Lower leg skin (tissue), 4 donors: ENCODE results near the gene TIMD4. TPM values are rescaled to one million over a fixed set of nuclear protein-coding genes. Genes with fewer than 3 reads are reported as not detected.

ENCODE experiments used
- DNase-seq, 2 donors: peaks; one replicate each; pipeline ENCODE4 v3.0.0-alpha.2; 2019; ENCODE audit warnings: low spot score in 2 of 2
- H3K4me3 ChIP-seq: fragments of 200-600 bp; sonication (generic); 2 replicates; pipeline ENCODE4 v1.5.1; 2017; ENCODE audit warnings: mild to moderate bottlenecking, low read depth; ENCODE audit not compliant: poor library complexity, severe bottlenecking
- POLR2A ChIP-seq, 2 donors: fragments of 450-650 bp; IDR thresholded peaks; one replicate each; pipeline ENCODE4 v1.6.1; 2016 to 2017; ENCODE audit warnings: antibody characterized with exemption in 2 of 2, mild to moderate bottlenecking in 1 of 2, moderate library complexity in 1 of 2
- WGBS, 2 donors: methylation state at CpG; one replicate each; pipeline ENCODE4 v1.1.5; 2018; 5-methylcytosine and 5-hydroxymethylcytosine counted together
- intact Hi-C: fragments of 100-400 bp; cut with DNase I; formaldehyde crosslinking; loops from one replicate; pipeline ENCODE4 v1.15.0; 2023; ENCODE audit warnings: low total_unique reads
- total RNA-seq, 4 donors: library from RNA; depleted of rRNA; stranded (reverse); fragments of >200 nt; gene quantifications; one replicate each; pipeline ENCODE4 v1.1.0, GENCODE V29; 2016
- TF ChIP-seq, protein P1 (sequence below), 3 donors: fragments of 450-650 bp; IDR thresholded peaks; one replicate each; pipeline ENCODE4 v1.5.1; 2016; ENCODE audit warnings: antibody characterized with exemption in 3 of 3, mild to moderate bottlenecking in 3 of 3, moderate library complexity in 2 of 3

The TIMD4 gene
- total RNA-seq, 4 donors from 2014 or later, result 0.23 to 0.71 TPM; not detected in 2

DNA sequence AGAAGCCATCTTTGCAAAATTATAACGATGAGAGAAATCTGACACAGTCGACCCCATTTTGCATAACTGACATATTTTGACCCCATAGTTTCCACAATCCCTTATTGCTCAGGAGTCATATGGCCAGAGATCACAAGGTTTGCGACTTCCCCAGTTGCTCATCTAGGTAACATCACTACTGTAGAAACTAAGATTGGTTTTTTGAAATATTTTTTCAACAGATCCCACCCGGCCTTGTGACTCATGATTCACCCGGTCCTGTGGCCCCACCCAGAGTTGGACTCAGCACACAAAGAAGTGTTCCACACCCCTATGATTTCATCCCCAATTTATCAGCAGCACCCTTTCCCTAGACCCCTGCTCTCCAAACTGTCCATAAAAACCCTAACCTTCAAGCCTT is 50.2 kb downstream of the TIMD4 start:
- WGBS, 2 donors, result 71 to 73% methylated on average over 5 of the region's 5 CpGs
- H3K4me3 ChIP-seq, result no peak overlapping the region
- intact Hi-C loops, result no loop called here
- no peak for DNase-seq
- no peak for TF ChIP-seq POLR2A (IDR thresholded peaks at IDR 0.05)
- TF ChIP-seq, protein P1, sequence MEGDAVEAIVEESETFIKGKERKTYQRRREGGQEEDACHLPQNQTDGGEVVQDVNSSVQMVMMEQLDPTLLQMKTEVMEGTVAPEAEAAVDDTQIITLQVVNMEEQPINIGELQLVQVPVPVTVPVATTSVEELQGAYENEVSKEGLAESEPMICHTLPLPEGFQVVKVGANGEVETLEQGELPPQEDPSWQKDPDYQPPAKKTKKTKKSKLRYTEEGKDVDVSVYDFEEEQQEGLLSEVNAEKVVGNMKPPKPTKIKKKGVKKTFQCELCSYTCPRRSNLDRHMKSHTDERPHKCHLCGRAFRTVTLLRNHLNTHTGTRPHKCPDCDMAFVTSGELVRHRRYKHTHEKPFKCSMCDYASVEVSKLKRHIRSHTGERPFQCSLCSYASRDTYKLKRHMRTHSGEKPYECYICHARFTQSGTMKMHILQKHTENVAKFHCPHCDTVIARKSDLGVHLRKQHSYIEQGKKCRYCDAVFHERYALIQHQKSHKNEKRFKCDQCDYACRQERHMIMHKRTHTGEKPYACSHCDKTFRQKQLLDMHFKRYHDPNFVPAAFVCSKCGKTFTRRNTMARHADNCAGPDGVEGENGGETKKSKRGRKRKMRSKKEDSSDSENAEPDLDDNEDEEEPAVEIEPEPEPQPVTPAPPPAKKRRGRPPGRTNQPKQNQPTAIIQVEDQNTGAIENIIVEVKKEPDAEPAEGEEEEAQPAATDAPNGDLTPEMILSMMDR (IDR thresholded peaks at IDR 0.05), result no peak

GRCh38 chr5:156909180-156909579 is 53.8 kb downstream of the TIMD4 start:
- WGBS, 2 donors, result 86 to 89% methylated on average over 6 of the region's 6 CpGs
- intact Hi-C loops, result no loop called here
- DNase-seq, result no peak
- TF ChIP-seq, protein P1 (IDR thresholded peaks at IDR 0.05), result no peak
- no peak for TF ChIP-seq POLR2A (IDR thresholded peaks at IDR 0.05)
- no peak overlapping the region for H3K4me3 ChIP-seq

DNA sequence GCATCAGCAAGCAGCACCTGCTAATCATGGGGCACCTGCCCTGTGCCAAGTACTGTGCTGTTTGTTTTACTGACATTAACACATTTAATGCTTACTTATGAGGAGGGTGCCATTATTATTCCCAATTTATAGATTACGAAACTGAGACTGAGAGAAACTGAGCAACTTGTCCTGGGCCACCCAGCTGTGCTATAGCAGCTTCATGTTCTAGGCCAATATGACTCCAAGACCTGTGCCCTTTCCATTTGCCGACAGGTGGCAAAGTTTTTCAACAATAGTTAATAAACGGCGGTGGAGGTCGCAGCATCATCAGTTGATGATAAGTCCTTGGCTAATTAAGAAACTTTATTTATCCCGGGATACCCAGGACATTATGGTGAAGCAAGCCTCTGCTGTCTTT is 55.4 kb downstream of the TIMD4 start:
- 85 to 86% methylated on average over 6 of the region's 6 CpGs for WGBS, 2 donors
- no peak for TF ChIP-seq POLR2A (IDR thresholded peaks at IDR 0.05)
- TF ChIP-seq, protein P1 (IDR thresholded peaks at IDR 0.05), result no peak
- no peak for DNase-seq
- intact Hi-C loops, result no loop called here
- H3K4me3 ChIP-seq, result no peak overlapping the region

DNA sequence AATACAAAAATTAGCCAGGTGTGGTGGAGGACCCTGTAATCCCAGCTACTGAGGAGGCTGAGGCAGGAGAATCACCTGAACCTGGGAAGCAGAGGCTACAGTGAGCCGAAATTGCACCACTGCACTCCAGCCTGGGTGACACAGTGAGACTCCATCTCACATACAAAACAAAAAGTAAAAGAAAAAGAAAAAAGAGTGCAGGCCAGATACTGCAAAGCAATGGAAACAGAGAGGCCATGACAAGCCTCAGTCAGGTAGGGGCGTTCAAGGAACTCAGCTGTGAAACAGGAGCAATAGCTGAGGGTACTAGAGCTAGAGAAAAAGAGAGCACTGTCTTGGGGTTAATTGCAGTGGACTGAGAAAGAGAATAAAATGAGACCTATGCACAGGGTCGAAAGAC is 56.2 kb downstream of the TIMD4 start:
- TF ChIP-seq, protein P1 (IDR thresholded peaks at IDR 0.05), result no peak
- TF ChIP-seq POLR2A (IDR thresholded peaks at IDR 0.05), result no peak
- no peak for DNase-seq
- intact Hi-C loops, result no loop called here
- H3K4me3 ChIP-seq, result no peak overlapping the region
- WGBS, 2 donors, result 73 to 78% methylated on average over 3 of the region's 3 CpGs

DNA sequence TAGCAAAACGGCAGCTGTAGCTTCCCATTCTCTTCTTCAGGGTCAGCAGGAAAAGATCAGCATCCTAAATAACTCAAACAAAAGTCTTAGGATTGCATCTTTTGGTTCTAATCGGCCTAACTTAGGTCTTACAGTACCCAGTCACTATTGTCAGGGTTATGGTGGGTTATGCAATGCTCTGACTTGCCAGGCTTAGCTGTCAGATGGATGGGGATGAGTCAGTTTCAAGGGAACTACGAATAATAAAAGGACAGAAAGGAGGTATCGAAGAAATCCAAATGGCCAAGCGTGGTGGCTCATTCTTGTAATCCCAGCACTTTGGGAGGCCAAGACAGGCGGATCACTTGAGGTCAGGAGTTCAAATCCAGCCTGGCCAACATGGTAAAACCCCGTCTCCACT is 66.5 kb downstream of the TIMD4 start:
- DNase-seq, result no peak
- H3K4me3 ChIP-seq, result no peak overlapping the region
- WGBS, 2 donors, result 74 to 77% methylated on average over 7 of the region's 7 CpGs
- TF ChIP-seq, protein P1 (IDR thresholded peaks at IDR 0.05), result no peak
- no peak for TF ChIP-seq POLR2A (IDR thresholded peaks at IDR 0.05)
- intact Hi-C loops, result no loop called here

DNA sequence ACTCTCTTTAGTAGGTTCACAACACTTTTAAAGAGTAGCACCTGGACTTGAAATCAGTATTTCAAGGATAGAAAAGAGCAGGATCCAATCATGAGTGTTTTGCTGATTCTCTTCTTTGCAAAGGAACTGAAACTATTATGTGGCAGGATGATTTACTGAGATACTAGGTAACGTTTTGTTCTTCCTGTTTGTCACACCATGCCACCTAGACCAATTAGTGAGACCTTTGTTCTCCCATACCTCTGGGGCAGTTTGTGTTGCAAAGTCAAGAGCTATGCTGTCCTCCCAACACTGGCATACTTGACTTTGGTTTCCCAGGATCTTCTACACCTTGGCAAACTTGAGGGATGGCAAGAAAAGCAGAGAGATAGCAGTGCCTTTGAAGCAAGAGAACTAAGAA is 69.5 kb downstream of the TIMD4 start:
- DNase-seq, result no peak
- WGBS, 2 donors, result 20 to 56% methylated on average over 1 of the region's 1 CpG
- H3K4me3 ChIP-seq, result no peak overlapping the region
- TF ChIP-seq, protein P1 (IDR thresholded peaks at IDR 0.05), result no peak
- TF ChIP-seq POLR2A (IDR thresholded peaks at IDR 0.05), result no peak
- intact Hi-C loops, result no loop called here
